Activated CD8-positive, alpha-beta T cell treated with anti-CD3 and anti-CD28 coated beads for 36 hours (primary cell): ENCODE measurements around the gene ATL1. TPM values are rescaled to one million over a fixed set of nuclear protein-coding genes. Genes with fewer than 3 reads are reported as not detected.

Source experiments
- ATAC-seq: fragments of 200-7000 bp; cut with Tn5 transposase; one replicate; pipeline ENCODE4 v1.10.0; 2021; ENCODE audit warnings: mild to moderate bottlenecking, moderate library complexity
- CTCF ChIA-PET: fragments of 350-600 bp; sonication (Branson Sonifier 250); formaldehyde crosslinking; loops from one replicate; lab custom pipeline; 2021; ENCODE audit warnings: antibody characterized with exemption; lab: Charles Lee
- POLR2A ChIA-PET: fragments of 350-600 bp; sonication (Branson Sonifier 250); formaldehyde crosslinking; loops from one replicate; lab custom pipeline; 2021; ENCODE audit warnings: antibody characterized with exemption; lab: Charles Lee
- DNase-seq: peaks from one replicate; pipeline ENCODE4 v3.0.0-alpha.2; 2020
- H3K27ac Mint-ChIP-seq: one replicate; pipeline ENCODE4 v1.8.0; 2021; ENCODE audit warnings: mild to moderate bottlenecking, mixed read lengths
- H3K27me3 Mint-ChIP-seq: one replicate; pipeline ENCODE4 v1.8.0; 2021; ENCODE audit warnings: mixed read lengths
- H3K36me3 Mint-ChIP-seq: one replicate; pipeline ENCODE4 v1.8.0; 2021; ENCODE audit warnings: low read depth, mixed read lengths
- H3K4me1 Mint-ChIP-seq: one replicate; pipeline ENCODE4 v1.8.0; 2021; ENCODE audit warnings: low read depth, mixed read lengths
- H3K4me3 Mint-ChIP-seq: one replicate; pipeline ENCODE4 v1.8.0; 2021; ENCODE audit warnings: mild to moderate bottlenecking, moderate library complexity, mixed read lengths
- H3K9me3 Mint-ChIP-seq: one replicate; pipeline ENCODE4 v1.8.0; 2021; ENCODE audit warnings: mixed read lengths
- intact Hi-C: fragments of 100-400 bp; cut with micrococcal nuclease; formaldehyde crosslinking; loops from one replicate; pipeline ENCODE4 v1.10.0; 2022
- total RNA-seq, 2 experiments: library from RNA; stranded (reverse); gene quantifications; one replicate each; pipeline ENCODE4 v1.2.3, GENCODE V29; 2021
- TF ChIP-seq, protein P1 (sequence below): fragments of 200-600 bp; IDR thresholded peaks from one replicate; pipeline ENCODE4 v1.8.0; 2022; ENCODE audit warnings: antibody characterized with exemption, mild to moderate bottlenecking

The ATL1 gene
- total RNA-seq, 2 experiments from 2014 or later, result 0.81 to 1.1 TPM

DNA sequence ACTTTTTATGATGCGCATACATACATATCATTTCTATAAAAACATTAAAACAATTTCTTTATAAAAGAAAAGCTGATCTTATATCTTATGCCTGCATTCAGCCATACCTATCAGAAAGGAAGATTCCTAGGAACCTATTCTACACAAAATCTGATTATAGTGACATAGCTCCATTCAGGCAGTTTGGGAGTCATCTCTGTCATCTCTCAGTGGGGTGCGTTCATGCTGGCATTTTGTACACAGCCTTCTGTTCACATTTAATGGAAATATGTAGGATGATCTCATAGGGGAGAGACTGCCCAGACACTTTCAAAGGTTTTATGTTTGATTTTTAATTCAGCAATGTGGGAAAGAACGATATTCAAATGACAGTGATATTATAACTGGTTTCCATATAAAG, 52.9 kb downstream of the ATL1 start:
- intact Hi-C loops, result no loop called here
- ATAC-seq, result no peak
- Mint-ChIP-seq H3K27ac (no peak overlapping the region), H3K4me1 (no peaks in the 10 kb centered on the region), H3K27me3 (no peaks in the 10 kb centered on the region), H3K4me3 (no peak overlapping the region), H3K36me3 (no peaks in the 10 kb centered on the region), H3K9me3 (peaks cover 2% of the 10 kb centered on the region)
- POLR2A ChIA-PET, result no interaction called here
- DNase-seq, result no peak
- CTCF ChIA-PET, result no interaction called here
- TF ChIP-seq, protein P1, sequence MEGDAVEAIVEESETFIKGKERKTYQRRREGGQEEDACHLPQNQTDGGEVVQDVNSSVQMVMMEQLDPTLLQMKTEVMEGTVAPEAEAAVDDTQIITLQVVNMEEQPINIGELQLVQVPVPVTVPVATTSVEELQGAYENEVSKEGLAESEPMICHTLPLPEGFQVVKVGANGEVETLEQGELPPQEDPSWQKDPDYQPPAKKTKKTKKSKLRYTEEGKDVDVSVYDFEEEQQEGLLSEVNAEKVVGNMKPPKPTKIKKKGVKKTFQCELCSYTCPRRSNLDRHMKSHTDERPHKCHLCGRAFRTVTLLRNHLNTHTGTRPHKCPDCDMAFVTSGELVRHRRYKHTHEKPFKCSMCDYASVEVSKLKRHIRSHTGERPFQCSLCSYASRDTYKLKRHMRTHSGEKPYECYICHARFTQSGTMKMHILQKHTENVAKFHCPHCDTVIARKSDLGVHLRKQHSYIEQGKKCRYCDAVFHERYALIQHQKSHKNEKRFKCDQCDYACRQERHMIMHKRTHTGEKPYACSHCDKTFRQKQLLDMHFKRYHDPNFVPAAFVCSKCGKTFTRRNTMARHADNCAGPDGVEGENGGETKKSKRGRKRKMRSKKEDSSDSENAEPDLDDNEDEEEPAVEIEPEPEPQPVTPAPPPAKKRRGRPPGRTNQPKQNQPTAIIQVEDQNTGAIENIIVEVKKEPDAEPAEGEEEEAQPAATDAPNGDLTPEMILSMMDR, result no peak

DNA sequence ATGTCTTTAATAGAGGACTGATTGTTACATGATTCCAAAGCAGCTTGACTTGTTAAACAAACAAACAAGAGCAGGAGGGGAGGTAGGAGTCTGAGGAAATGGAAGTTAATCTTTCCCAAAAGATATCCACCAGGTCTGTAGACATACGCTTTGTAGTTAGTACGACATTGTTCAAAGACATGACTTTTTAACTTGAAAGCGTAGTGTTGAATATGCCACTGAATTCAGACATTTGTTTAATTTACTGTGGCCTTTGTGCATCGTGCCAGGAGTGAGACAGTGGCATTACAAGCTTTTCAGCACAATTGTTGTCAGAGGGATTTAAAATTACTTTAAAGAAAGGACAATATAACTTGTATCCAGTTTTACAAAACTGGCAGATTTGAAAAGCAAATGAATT, 55.1 kb downstream of the ATL1 start:
- H3K4me1 Mint-ChIP-seq, result no peaks in the 10 kb centered on the region
- no peaks in the 10 kb centered on the region for H3K36me3 Mint-ChIP-seq
- no peak overlapping the region for H3K27ac Mint-ChIP-seq
- TF ChIP-seq, protein P1, result no peak
- ATAC-seq (no peak), DNase-seq (no peak)
- H3K9me3 Mint-ChIP-seq, result peaks cover 2% of the 10 kb centered on the region
- ChIA-PET POLR2A (no interaction called here), CTCF (interaction anchor here (1.0 to 2.4 kb wide), 3 partner anchors 162 to 245 kb away, joined by 3 to 15 read pairs (median 5); no protein-coding TSS in a partner anchor)
- no peaks in the 10 kb centered on the region for H3K27me3 Mint-ChIP-seq
- no peak overlapping the region for H3K4me3 Mint-ChIP-seq
- intact Hi-C loops, result no loop called here

DNA sequence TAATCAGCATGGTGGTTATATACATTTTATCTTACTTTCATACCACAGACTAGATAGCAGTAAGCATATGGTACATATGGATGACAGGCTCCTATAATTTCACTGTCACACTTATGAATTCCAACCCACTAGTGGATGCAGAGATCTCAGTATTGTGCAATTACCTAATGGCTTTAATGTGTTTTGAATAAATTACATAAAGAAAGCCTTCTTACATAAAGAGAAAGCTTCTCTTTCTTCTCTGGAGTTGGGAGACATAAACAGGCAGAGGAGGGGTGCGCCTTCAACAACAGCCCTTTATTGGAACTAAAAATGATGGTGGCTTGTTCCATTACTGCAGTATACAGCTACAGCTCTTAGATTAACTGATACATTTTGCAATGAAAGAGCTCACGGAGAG, 55.6 kb downstream of the ATL1 start:
- no peak overlapping the region for H3K27ac Mint-ChIP-seq
- peaks cover 2% of the 10 kb centered on the region for H3K9me3 Mint-ChIP-seq
- H3K4me3 Mint-ChIP-seq, result no peak overlapping the region
- CTCF ChIA-PET, result interaction anchor here (1.0 to 2.4 kb wide), 4 partner anchors 8 to 245 kb away, joined by 3 to 15 read pairs (median 6); no protein-coding TSS in a partner anchor
- POLR2A ChIA-PET, result no interaction called here
- DNase-seq (no peak), ATAC-seq (no peak)
- TF ChIP-seq, protein P1, result no peak
- intact Hi-C loops, result no loop called here
- H3K27me3 Mint-ChIP-seq, result no peaks in the 10 kb centered on the region
- H3K36me3 Mint-ChIP-seq, result no peaks in the 10 kb centered on the region
- no peaks in the 10 kb centered on the region for H3K4me1 Mint-ChIP-seq

DNA sequence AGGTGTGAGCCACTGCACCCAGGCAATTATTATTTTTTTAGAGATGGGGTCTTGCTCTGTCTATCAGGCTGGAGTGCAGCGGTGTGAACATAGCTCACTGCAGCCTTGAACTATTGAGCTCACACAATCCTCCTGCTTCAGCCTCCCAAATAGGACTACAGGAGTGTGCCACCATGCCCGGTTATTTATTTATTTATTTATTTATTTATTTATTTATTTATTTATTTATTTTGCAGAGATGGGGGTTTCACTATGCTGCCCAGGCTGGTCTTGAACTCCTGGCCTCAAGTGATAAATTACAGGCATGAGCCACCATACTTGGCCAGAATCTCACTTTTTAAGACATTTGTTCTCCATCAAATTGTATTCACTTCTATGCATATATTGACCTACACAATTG, 56.3 kb downstream of the ATL1 start:
- peaks cover 2% of the 10 kb centered on the region for H3K9me3 Mint-ChIP-seq
- no peak overlapping the region for H3K4me3 Mint-ChIP-seq
- intact Hi-C loops, result no loop called here
- TF ChIP-seq, protein P1, result no peak
- ATAC-seq (no peak), DNase-seq (no peak)
- H3K4me1 Mint-ChIP-seq, result no peaks in the 10 kb centered on the region
- H3K27ac Mint-ChIP-seq, result no peak overlapping the region
- ChIA-PET CTCF (interaction anchor here (1.0 to 2.4 kb wide), 9 partner anchors 9 to 244 kb away, joined by 3 to 15 read pairs (median 5); no protein-coding TSS in a partner anchor), POLR2A (no interaction called here)
- no peaks in the 10 kb centered on the region for H3K27me3 Mint-ChIP-seq
- no peaks in the 10 kb centered on the region for H3K36me3 Mint-ChIP-seq

DNA sequence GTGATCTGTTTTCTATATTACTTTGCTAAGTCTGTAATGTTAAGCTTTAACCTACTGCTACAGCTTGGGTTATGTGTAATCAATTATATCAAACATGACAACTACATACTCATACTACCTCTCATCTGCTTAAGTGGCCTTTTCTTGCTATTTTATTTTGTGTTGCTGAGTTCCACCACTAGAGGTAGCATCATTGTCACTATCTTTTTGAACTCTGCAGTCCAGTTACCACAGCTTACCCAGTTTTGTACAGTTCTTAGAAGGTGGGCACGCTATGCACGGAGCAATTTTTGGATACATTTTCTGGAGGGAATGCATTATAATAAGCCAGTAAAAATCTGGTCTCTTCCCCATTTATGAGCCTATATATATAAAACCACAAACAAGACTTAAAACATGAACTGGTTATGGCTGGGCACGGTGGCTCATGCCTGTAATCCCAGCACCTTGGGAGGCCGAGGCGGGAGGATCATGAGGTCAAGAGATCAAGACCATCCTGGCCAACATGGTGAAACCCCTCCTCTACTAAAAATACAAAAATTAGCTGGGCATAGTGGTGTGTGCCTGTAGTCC, 59.7 kb downstream of the ATL1 start:
- POLR2A ChIA-PET, result interaction anchor here (1.1 kb wide), 1 partner anchor 31 kb away, joined by 3 read pairs; no protein-coding TSS in a partner anchor
- TF ChIP-seq, protein P1, result peak; percentile 31
- CTCF ChIA-PET, result interaction anchor here (0.7 to 2.9 kb wide), 15 partner anchors 9 to 240 kb away, joined by 3 to 39 read pairs (median 4); no protein-coding TSS in a partner anchor
- ATAC-seq (peak; percentile 53), DNase-seq (no peak)
- intact Hi-C loops, result no loop called here
- H3K27me3 Mint-ChIP-seq, result no peaks in the 10 kb centered on the region
- H3K4me1 Mint-ChIP-seq, result peaks cover 3% of the 10 kb centered on the region
- H3K27ac Mint-ChIP-seq, result no peak overlapping the region
- H3K9me3 Mint-ChIP-seq, result peaks cover 2% of the 10 kb centered on the region
- H3K4me3 Mint-ChIP-seq, result no peak overlapping the region
- no peaks in the 10 kb centered on the region for H3K36me3 Mint-ChIP-seq
